Epidermal melanocyte (primary cell): ENCODE measurements around the gene PHF3.

Experiments used
- DNase-seq: peaks from one replicate; pipeline ENCODE4 v3.0.0; 2011; ENCODE audit warnings: low spot score; ENCODE audit not compliant: insufficient read length

PHF3 gene

GRCh38 chr6:63649269-63649668 lies 13.7 kb downstream of the PHF3 start:
- no peak for DNase-seq

GRCh38 chr6:63649847-63650265 lies 14.3 kb downstream of the PHF3 start:
- DNase-seq = no peak

- DNase-seq = no peak
Observed at GRCh38 chr6:63652980-63653379, 17.4 kb downstream of the PHF3 start.

GRCh38 chr6:63660757-63661156 lies 25.2 kb downstream of the PHF3 start:
- DNase-seq = no peak

DNA sequence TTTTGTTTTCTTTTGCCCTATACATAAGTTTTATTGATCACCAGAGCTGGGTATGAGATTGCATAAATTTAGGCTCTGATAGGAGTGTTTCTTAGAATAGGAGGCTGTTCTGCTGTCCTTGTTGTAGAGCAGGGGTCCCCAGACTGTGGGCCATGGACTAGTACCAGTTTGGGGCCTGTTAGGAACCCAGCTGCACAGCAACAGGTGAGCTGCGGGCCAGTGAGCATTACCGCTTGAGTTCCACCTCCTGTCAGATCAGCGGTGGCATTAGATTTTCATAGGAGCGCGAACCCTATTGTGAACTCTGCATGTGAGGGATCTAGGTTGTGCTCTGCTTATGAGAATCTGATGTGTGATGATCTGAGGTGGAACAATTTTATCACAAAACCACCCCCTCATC lies 26.2 kb downstream of the PHF3 start:
- DNase-seq = no peak

DNA sequence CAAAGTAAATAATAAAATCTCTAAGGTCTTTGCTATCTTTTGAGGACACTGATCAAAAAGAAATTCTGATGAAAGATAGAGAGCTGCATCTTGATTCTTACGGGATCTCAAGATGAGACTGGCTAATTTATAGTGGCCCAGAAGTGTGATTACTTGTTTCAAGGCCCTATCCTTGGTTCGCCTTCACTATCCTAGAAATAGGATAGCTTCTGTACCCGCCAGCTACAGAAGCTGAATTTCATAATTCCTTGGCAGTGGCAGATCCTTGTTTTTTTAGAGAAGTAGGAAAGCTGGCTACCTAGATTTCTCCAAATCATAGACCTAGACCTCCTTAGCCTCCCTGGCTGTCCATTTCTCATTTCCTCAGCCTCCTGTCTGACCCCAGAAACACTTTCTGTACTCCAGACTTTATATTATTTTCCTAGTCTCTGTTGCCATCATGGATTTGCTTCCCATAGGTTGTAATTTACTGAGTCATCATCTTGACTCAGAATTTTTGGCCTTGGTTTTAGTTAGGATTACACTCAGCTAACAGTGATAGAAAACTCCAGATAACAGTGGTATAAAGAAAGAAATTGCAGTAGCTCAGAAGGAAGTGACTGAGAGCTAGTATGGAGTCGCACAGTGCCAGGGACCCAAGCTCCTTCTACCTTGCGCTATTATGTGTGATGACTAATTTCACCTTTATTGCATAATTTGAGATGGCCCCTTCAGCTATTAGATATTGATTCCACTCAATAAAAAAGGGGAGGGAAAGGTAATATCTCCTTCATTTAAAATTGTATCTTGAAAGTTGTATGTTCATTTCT lies 27.7 kb downstream of the PHF3 start:
- DNase-seq = no peak

DNA sequence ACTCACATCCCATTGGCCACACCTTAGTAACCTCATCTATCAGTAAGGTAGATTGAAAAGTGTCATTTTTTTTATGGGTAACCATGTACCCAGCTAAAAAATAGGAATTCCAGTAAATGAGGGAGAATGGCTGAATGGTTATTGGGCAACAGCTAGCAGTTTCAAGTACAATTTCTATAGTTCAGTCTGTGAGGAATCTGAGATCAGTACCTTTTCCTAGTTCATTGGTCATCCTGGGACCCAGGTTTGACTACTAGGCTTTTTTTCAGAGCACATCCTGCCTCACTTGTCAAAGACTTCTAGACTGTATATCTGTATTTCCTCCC lies 28.3 kb downstream of the PHF3 start:
- no peak for DNase-seq

GRCh38 chr6:63671098-63671754 lies 35.6 kb downstream of the PHF3 start:
- DNase-seq = no peak

GRCh38 chr6:63672582-63673129 lies 37.1 kb downstream of the PHF3 start:
- no peak for DNase-seq

DNA sequence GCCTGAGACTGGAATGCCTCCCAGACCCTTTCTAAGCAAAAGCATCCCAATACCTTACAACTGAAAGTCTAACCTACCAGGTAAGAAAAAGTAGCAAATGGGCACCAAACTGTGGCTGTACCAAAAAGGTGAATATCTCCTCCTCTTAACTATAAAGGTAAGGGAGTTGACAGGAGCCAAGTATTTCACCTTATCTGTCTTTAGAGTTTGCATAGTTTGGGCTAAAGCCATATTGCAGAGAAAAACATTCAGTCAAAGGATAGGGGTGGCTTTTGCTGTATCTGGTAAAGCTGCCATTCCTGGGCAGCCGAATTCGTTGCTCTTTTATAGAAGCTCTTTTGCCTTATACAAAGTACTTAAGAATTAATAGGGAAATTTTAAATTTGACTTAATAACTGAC lies 38.1 kb downstream of the PHF3 start:
- DNase-seq = no peak

- no peak for DNase-seq
Observed at GRCh38 chr6:63674635-63675034, 39.0 kb downstream of the PHF3 start.

GRCh38 chr6:63675138-63675537 lies 39.5 kb downstream of the PHF3 start:
- no peak for DNase-seq

- no peak for DNase-seq
Observed at GRCh38 chr6:63676412-63677114, 41.0 kb downstream of the PHF3 start.

DNA sequence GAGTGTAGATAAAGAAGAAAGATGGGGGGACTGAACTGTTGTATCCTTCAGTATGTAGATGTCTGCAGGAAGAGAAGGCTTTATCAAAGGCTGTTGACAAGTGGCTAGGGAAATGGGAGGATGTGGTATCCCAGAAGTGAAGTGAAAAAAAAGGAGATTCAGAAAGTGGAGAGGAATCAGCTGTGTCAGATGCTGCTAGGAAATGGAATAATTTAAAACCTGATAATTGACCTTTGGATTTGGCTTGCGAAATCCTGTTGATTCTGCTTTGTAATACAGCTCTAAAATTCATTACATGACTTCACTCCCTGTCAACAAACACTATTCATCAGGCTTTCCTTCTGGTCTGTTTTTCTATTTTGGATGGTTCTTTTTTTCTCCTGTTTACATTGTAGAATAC lies 41.7 kb downstream of the PHF3 start:
- no peak for DNase-seq

DNA sequence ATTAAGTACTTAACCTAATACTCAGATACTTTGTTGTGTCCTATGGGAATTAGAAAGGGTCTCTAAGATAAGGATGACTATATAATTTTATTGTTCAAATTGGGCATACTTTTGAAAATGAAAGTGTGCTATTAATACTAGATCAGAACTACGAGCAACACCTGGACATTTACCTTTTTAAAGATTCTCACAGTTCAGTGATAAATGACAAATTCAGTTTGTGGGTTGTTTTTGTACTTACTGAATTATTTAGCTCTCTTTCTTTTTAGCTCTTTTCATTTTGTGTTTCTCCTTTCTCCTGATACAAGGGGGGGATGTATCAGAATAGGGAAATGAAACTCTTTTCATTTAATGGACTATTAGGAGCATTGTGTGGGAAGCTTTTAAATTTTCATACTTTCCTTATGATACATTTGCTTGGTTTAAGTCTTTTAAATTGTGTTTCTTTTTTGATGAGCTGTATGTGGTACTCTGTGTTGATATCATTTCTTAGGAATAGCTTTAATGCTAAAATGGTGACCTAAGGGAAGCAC lies 47.5 kb downstream of the PHF3 start:
- DNase-seq = no peak

DNA sequence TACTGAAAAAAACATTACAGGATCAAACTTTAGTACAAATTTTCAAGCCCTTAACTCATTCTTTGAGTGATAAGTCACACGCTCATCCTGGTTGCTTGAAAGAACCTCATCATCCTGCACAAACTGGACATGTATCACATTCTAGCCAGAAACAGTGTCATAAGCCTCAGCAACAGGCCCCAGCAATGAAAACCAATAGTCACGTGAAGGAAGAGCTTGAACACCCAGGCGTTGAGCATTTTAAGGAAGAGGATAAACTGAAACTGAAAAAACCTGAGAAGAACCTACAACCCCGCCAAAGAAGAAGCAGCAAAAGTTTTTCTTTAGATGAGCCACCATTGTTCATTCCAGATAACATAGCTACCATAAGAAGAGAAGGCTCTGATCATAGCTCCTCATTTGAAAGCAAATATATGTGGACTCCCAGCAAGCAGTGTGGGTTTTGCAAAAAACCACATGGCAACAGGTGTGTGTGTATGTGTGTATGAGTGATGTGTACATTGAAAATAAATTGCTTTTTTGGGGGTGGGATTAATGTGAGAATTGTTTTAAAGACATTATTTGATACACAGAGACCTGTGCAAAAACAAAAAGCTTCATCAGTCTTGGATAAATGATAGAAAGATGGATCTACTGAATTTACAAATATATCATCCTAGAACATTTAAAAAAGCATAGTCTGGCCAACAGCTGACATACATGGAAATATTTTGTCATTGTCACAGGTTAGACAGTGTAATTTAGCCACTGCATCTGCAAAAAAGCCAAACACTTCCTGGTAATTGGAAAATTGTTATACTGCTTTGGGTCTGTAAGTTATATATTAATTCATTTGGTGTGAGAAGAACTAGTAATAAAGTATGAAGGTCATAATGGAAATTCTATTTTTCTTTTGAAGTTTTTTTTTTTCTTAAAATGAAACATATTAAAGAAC lies 50.1 kb downstream of the PHF3 start:
- DNase-seq = no peak

GRCh38 chr6:63689421-63689820 lies 53.8 kb downstream of the PHF3 start:
- no peak for DNase-seq

GRCh38 chr6:63690221-63690620 lies 54.6 kb downstream of the PHF3 start:
- no peak for DNase-seq

GRCh38 chr6:63705707-63706106 lies 70.1 kb downstream of the PHF3 start:
- DNase-seq = no peak

- DNase-seq = no peak
Observed at GRCh38 chr6:63706630-63707029, 71.0 kb downstream of the PHF3 start.

- no peak for DNase-seq
Observed at GRCh38 chr6:63708631-63709030, 73.0 kb downstream of the PHF3 start.
